ENCODE data around the gene RCN2.

DNA sequence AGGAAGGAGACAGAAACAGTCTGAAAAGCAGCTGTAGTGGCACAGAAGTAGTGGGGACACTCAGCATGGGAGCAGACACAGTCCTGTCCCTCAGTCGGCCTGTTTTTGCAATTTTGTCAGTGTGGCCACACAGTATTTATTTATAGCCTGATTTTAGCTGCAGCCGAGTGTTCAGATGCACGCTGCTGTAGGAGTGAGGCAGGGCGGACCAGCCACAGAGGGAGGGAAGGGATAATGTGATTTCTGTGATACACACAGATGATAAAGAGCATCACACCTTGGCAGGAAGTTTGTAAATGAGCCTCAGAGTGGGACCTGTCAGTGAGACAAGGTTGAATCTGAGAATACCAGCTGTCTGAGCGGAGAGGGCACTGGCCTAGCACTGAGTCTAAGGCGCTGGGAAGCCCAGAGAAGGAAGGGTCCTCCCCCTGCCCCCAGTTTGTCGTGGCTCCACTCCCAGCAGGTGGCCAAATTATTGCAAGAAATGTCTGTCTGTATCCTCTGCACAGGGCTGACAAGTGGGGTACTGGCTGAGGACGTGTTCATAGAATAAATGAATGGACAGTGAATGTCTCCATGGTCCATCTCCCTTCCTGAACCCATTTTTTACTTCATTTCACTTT is 67.2 kb downstream of the RCN2 start:
- TF ChIP-seq POLR2A (IDR thresholded peaks at IDR 0.05) = no peak
- TF ChIP-seq, protein P1, sequence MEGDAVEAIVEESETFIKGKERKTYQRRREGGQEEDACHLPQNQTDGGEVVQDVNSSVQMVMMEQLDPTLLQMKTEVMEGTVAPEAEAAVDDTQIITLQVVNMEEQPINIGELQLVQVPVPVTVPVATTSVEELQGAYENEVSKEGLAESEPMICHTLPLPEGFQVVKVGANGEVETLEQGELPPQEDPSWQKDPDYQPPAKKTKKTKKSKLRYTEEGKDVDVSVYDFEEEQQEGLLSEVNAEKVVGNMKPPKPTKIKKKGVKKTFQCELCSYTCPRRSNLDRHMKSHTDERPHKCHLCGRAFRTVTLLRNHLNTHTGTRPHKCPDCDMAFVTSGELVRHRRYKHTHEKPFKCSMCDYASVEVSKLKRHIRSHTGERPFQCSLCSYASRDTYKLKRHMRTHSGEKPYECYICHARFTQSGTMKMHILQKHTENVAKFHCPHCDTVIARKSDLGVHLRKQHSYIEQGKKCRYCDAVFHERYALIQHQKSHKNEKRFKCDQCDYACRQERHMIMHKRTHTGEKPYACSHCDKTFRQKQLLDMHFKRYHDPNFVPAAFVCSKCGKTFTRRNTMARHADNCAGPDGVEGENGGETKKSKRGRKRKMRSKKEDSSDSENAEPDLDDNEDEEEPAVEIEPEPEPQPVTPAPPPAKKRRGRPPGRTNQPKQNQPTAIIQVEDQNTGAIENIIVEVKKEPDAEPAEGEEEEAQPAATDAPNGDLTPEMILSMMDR (IDR thresholded peaks at IDR 0.05) = no peak

Data from transverse colon (tissue), 3 donors.